Esophagus squamous epithelium (tissue), 5 donors: ENCODE data around the gene LDHAL6B. TPM values are rescaled to one million over a fixed set of nuclear protein-coding genes. Genes with fewer than 3 reads are reported as not detected.

Experiments used
- DNase-seq: peaks from one replicate; lab custom pipeline; 2025; lab: John Stamatoyannopoulos, UW
- H3K27ac ChIP-seq, 4 donors: fragments of 200-600 bp; sonication (generic); one replicate each; pipeline ENCODE4 v1.5.1; 2016 to 2019; ENCODE audit warnings: mild to moderate bottlenecking in 1 of 4
- H3K27me3 ChIP-seq, 4 donors: fragments of 200-600 bp; sonication (generic); 1 replicate in 3 of 4; 2 replicates in 1 of 4; pipeline versions ENCODE4 v1.5.1 to v1.6.0; 2017 to 2021; ENCODE audit warnings: antibody characterized with exemption in 1 of 4
- H3K36me3 ChIP-seq, 3 donors: fragments of 200-600 bp; sonication (generic); one replicate each; pipeline ENCODE4 v1.5.1; 2016 to 2019
- H3K4me1 ChIP-seq, 3 donors: fragments of 200-600 bp; sonication (generic); one replicate each; pipeline ENCODE4 v1.5.1; 2017 to 2019
- H3K4me3 ChIP-seq, 4 donors: fragments of 200-600 bp; sonication (generic); 1 replicate in 3 of 4; 2 replicates in 1 of 4; pipeline ENCODE4 v1.5.1; 2016 to 2019; ENCODE audit warnings: mild to moderate bottlenecking in 2 of 4, moderate library complexity in 1 of 4
- H3K9me3 ChIP-seq, 3 donors: fragments of 200-600 bp; sonication (generic); one replicate each; pipeline ENCODE4 v1.5.1; 2016 to 2019
- POLR2A ChIP-seq, 4 donors: fragments of 450-650 bp; IDR thresholded peaks; one replicate each; pipeline ENCODE4 v1.6.1; 2017; ENCODE audit warnings: antibody characterized with exemption in 4 of 4, mild to moderate bottlenecking in 4 of 4, moderate library complexity in 3 of 4
- WGBS, 2 donors: methylation state at CpG; one replicate each; pipeline ENCODE4 v1.1.5; 2018; 5-methylcytosine and 5-hydroxymethylcytosine counted together
- intact Hi-C: fragments of 100-400 bp; cut with DNase I; formaldehyde crosslinking; loops from one replicate; pipeline ENCODE4 v1.15.0; 2022
- total RNA-seq, 4 donors: library from RNA; depleted of rRNA; stranded (reverse); fragments of >200 nt; gene quantifications; one replicate each; pipeline ENCODE4 v1.1.0, GENCODE V29; 2016
- TF ChIP-seq, protein P1 (sequence below), 6 experiments: fragments of 450-650 bp in 4 of 6; fragments of 200-600 bp in 2 of 6; sonication (generic) in 2 of 6; IDR thresholded peaks; one replicate each; pipeline ENCODE4 v1.5.1; 2016 to 2019; ENCODE audit warnings: antibody characterized with exemption in 6 of 6, mild to moderate bottlenecking in 4 of 6, moderate library complexity in 4 of 6
- donor health status: DM: yes; HTN: yes; CAD: no.

The LDHAL6B gene
- total RNA-seq, 4 donors from 2014 or later, result not detected

DNA sequence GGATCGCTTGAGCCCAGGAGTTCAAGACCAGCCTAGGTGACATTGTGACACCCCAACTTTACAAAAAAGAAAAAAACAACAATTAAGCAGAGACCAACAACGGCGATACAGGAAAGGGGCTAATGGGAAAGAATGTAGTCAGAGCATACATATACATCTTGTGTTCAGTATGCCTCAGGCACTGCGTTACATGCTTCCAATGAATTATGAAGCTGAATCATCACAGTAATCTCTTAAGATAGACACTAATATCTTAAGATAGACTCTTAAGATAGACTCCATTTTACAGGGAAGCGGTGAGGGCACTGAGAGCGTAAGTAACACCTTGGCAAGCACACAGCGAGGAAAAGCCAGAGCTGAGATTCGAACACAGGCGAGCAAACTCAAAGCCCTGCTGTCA is 6.1 kb upstream of the LDHAL6B start:
- H3K27ac ChIP-seq, result peak overlapping the region in 2 of 4 donors; percentile 41 to 48
- H3K4me1 ChIP-seq, result peaks cover 0 to 34% (median 12%) of the 10 kb centered on the region in 3 donors
- TF ChIP-seq, protein P1, sequence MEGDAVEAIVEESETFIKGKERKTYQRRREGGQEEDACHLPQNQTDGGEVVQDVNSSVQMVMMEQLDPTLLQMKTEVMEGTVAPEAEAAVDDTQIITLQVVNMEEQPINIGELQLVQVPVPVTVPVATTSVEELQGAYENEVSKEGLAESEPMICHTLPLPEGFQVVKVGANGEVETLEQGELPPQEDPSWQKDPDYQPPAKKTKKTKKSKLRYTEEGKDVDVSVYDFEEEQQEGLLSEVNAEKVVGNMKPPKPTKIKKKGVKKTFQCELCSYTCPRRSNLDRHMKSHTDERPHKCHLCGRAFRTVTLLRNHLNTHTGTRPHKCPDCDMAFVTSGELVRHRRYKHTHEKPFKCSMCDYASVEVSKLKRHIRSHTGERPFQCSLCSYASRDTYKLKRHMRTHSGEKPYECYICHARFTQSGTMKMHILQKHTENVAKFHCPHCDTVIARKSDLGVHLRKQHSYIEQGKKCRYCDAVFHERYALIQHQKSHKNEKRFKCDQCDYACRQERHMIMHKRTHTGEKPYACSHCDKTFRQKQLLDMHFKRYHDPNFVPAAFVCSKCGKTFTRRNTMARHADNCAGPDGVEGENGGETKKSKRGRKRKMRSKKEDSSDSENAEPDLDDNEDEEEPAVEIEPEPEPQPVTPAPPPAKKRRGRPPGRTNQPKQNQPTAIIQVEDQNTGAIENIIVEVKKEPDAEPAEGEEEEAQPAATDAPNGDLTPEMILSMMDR (IDR thresholded peaks at IDR 0.05), result no peak
- TF ChIP-seq POLR2A (IDR thresholded peaks at IDR 0.05), result no peak
- no peak for DNase-seq
- H3K4me3 ChIP-seq, result no peak overlapping the region
- WGBS, 2 donors, result 62 to 90% methylated on average over 8 to 9 of the region's 9 CpGs
- no peaks in the 10 kb centered on the region for H3K9me3 ChIP-seq
- H3K27me3 ChIP-seq, result no peaks in the 10 kb centered on the region
- peaks cover 0 to 74% (median 11%) of the 10 kb centered on the region in 3 donors for H3K36me3 ChIP-seq
- intact Hi-C loops, result no loop called here

DNA sequence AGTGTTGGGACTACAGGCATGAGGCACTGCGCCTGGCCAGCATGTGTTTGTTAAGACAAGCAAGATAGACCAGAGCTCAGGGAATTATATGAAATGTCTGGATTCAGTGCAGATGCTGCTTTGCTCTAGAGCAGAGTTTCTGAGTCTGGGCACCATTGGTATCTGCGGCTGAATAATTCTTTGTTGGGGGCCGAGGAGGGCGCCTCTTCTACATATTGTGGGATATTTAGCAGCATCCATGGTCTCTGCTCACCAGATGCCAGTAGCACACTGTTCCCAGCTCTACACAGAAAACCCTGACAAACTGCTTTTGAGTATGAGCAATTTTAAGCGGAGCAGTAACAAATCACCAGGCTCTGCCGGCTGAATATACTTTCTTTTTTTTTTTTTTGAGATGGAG is 3.6 kb upstream of the LDHAL6B start:
- 94 to 98% methylated on average over 6 of the region's 6 CpGs for WGBS, 2 donors
- no peak for DNase-seq
- intact Hi-C loops, result no loop called here
- H3K4me1 ChIP-seq, result peaks cover 0 to 23% (median 9%) of the 10 kb centered on the region in 3 donors
- no peaks in the 10 kb centered on the region for H3K27me3 ChIP-seq
- no peaks in the 10 kb centered on the region for H3K9me3 ChIP-seq
- H3K27ac ChIP-seq, result no peak overlapping the region
- TF ChIP-seq POLR2A (IDR thresholded peaks at IDR 0.05), result no peak
- TF ChIP-seq, protein P1 (IDR thresholded peaks at IDR 0.05), result no peak
- H3K36me3 ChIP-seq, result peaks cover 0 to 86% (median 14%) of the 10 kb centered on the region in 3 donors
- H3K4me3 ChIP-seq, result no peak overlapping the region

DNA sequence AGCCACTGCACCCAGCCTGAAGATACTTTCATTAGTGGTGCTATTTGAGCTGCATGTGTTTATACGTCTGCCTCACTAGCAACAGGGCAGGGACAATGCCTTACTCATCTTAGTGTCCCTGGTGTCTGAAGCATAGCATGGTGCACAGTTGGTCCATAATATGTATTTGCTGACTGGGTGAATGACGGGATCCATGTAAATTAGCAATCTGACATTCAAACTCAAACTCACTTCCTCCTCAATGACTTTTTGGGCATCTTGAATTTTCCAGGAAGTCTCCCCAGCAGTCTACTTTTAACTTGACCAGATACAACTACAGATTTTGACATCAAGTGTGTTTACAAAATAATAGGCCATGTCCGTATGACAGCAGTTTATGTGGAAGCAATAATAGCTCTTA is 3.0 kb upstream of the LDHAL6B start:
- Histone ChIP-seq H3K4me3 (no peak overlapping the region), H3K27ac (no peak overlapping the region), H3K4me1 (peaks cover 0 to 17% (median 8%) of the 10 kb centered on the region in 3 donors), H3K27me3 (no peaks in the 10 kb centered on the region), H3K9me3 (no peaks in the 10 kb centered on the region), H3K36me3 (peaks cover 0 to 90% (median 14%) of the 10 kb centered on the region in 3 donors)
- DNase-seq, result no peak
- intact Hi-C loops, result no loop called here
- WGBS, 2 donors, result 74 to 78% methylated on average over 3 of the region's 3 CpGs
- TF ChIP-seq, protein P1 (IDR thresholded peaks at IDR 0.05), result no peak
- no peak for TF ChIP-seq POLR2A (IDR thresholded peaks at IDR 0.05)

GRCh38 chr15:59205839-59206622 is 612 bp upstream of the LDHAL6B start:
- Histone ChIP-seq H3K27me3 (no peaks in the 10 kb centered on the region), H3K4me3 (no peak overlapping the region), H3K9me3 (no peaks in the 10 kb centered on the region), H3K36me3 (peaks cover 0 to 94% (median 17%) of the 10 kb centered on the region in 3 donors), H3K27ac (no peak overlapping the region), H3K4me1 (peaks cover 0 to 5% (median 0%) of the 10 kb centered on the region in 3 donors)
- 80 to 85% methylated on average over 5 to 9 of the region's 9 CpGs for WGBS, 2 donors
- no peak for DNase-seq
- intact Hi-C loops, result no loop called here
- no peak for TF ChIP-seq POLR2A (IDR thresholded peaks at IDR 0.05)
- TF ChIP-seq, protein P1 (IDR thresholded peaks at IDR 0.05), result no peak

- Histone ChIP-seq H3K27ac (no peak overlapping the region), H3K36me3 (peaks cover 0 to 82% (median 9%) of the 10 kb centered on the region in 3 donors), H3K4me1 (peaks cover 0 to 5% (median 0%) of the 10 kb centered on the region in 3 donors), H3K27me3 (no peaks in the 10 kb centered on the region), H3K4me3 (no peak overlapping the region), H3K9me3 (no peaks in the 10 kb centered on the region)
- WGBS, 2 donors, result 91 to 100% methylated on average over 3 to 5 of the region's 7 CpGs
- DNase-seq, result no peak
- intact Hi-C loops, result no loop called here
- TF ChIP-seq POLR2A (IDR thresholded peaks at IDR 0.05), result no peak
- TF ChIP-seq, protein P1 (IDR thresholded peaks at IDR 0.05), result no peak
These were observed 2.1 kb downstream of the LDHAL6B start for GRCh38 chr15:59208613-59209249.
